Esophagus squamous epithelium (tissue), 4 donors: ENCODE measurements around the gene REM1.

ENCODE experiments used
- CTCF ChIP-seq, 6 experiments: fragments of 450-650 bp in 4 of 6; fragments of 200-600 bp in 2 of 6; sonication (generic) in 2 of 6; IDR thresholded peaks; one replicate each; pipeline ENCODE4 v1.5.1; 2016 to 2019; ENCODE audit warnings: antibody characterized with exemption in 6 of 6, mild to moderate bottlenecking in 4 of 6, moderate library complexity in 4 of 6
- POLR2A ChIP-seq, 4 donors: fragments of 450-650 bp; IDR thresholded peaks; one replicate each; pipeline ENCODE4 v1.6.1; 2017; ENCODE audit warnings: antibody characterized with exemption in 4 of 4, mild to moderate bottlenecking in 4 of 4, moderate library complexity in 3 of 4

GRCh38 chr20:31425797-31426196 lies 49.3 kb upstream of the REM1 start:
- TF ChIP-seq CTCF (IDR thresholded peaks at IDR 0.05) (no peak), POLR2A (IDR thresholded peaks at IDR 0.05) (no peak)
